Stimulated activated CD8-positive, alpha-beta memory T cell treated with anti-CD3 and anti-CD28 coated beads, Interleukin-7, amount 100 ng/mL, for 48 hours (primary cell): ENCODE measurements around the gene SREK1IP1.
A peak's percentile ranks its signal among the peaks of the same experiment; 100 is the strongest.

ENCODE experiments used
- DNase-seq, 2 donors: peaks; one replicate each; pipeline ENCODE4 v3.0.0-alpha.2; 2020; ENCODE audit warnings: low read depth in 1 of 2; ENCODE audit errors: extremely low read depth in 1 of 2

SREK1IP1 gene

GRCh38 chr5:64768358-64769312 is at the start of gene SREK1IP1, which contains the start of gene CWC27:
Gene SREK1IP1, minus strand, starts transcription at chr5:64768691. Its CDS starts 174 bp downstream, at chr5:64768517.
Gene CWC27, plus strand, starts transcription at chr5:64768930. Its CDS starts 217 bp downstream, at chr5:64769147.
- peak; percentile 51 to 78 for DNase-seq

- no peak for DNase-seq
These were observed 49.8 kb upstream of the SREK1IP1 start for GRCh38 chr5:64818245-64818644.

DNA sequence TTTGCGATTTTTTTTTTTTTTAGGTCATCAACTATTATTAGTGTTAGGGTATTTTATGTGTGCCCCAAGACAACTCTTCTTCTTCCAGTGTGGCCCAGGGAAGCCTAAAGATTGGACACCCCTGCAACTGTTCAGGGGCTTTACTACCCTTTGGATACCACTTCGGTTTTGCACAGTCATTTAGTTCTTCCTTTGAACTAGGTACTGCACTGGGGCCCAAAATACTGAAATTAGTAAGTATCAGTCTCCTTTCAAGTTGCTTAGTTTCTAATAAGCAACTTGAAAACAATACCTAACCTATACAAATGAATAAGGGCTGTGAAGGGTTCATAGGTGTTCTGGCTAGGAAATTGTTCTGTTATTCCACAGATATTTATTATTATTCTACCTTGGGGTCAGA is 45.6 kb upstream of the SREK1IP1 start:
- no peak for DNase-seq

GRCh38 chr5:64811050-64811640 is 42.7 kb upstream of the SREK1IP1 start:
- DNase-seq, result no peak

GRCh38 chr5:64807520-64807919 is 39.0 kb upstream of the SREK1IP1 start:
- DNase-seq, result no peak

DNA sequence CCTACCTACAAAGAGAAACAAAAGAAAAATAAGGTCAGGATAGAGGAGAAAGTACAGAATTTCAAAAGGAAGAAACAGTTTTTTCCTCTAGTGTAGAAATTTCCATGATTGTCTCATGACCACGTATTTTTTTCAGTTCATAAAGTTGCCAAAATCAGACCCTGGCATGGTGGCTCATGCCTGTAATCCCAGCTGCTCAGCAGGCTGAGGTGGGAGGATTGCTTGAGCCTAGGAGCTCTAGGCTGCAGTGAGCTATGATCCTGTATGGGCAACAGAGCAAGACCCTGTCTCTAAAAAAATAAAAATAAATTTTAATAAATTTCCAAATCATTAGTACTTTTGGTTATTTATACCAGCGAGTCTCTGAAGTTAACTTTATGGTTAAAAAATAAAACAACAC is 38.0 kb upstream of the SREK1IP1 start:
- DNase-seq, result no peak

DNA sequence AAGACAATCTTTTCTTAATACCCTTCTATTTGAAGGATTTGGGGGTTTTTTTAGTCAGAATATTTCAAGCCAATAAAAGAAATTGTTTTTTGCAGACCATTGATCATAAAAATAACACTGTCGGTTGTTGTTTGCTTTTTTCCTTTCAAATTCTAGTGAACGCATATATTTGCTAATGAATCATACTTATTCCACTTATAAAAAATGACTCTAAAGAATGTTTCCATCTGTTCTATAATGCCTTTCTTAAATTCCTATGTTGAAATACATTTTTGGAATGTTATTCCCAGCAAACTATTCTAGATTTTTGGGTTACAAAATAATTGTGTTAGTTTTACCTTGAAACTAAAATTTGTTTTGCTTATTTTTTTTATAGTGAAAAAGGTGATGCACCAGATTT is 32.4 kb upstream of the SREK1IP1 start:
- DNase-seq, result no peak

DNA sequence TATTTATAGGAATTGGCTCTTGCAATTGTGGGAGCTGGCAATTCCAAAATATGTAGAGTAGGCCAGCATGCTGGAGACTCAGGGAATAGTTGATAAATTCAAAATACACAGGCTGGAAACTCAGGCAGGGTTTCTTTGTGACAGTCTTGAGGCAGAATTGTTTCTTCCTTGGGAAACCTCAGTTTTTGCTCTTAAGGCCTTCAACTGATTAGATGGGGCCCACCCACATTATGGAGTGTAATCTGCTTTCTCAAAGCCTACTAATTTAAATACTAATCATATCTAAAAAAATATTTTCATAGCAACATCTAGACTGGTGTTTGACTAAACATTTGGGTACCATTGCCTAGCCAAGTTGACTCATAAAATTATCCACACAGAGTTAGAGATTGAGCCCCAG is 27.8 kb upstream of the SREK1IP1 start:
- DNase-seq, result no peak

DNA sequence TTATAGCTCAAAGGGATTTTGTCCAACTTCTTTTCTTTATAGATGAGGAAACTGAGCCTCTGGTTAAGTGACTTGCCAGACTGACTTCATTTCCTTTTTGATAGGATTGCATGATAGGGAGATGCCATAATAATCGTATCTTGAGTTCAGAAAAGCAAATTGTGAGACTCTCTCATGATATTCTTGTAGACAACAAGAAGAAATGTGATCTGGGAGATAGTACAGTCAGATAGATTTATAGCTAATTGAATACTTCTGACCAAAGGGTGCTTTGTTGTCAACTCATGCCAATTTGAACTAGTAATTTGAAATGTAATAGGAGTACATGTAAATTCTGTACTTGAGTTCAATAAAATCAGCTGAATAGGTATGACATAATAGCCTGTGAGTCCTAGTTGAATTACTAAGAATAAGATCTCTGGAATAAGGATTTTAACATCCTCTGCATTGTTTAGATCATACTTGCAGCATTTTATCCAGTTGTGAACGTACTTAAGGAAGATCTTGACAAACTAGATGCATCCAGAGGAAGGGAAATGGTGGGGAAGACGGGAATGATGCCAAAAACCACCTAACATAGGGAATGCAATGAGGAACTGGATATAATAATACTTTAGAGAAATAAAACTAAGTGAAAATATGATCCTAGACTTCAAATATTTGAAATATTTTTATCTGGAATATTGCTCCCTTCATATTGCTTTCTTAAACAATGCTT is 25.7 kb upstream of the SREK1IP1 start:
- no peak for DNase-seq

DNA sequence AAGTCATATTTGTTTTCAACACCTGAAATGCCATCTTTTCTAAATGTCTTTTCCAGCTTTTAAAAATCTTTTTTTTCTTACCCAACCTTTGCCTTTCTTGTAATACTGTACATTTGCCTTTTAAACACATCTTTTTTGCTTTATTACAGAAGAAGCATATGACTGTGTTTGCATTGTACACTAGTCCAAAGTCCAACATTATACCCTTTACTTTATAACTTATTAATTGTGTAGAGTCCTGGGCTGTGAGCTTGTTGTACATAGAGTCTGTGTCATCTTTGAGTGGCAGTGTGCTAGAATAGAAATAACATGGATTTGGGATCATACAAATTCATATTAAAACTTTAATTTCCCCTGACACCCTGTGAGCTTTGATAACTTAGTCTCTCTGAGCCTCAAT is 24.0 kb upstream of the SREK1IP1 start:
- DNase-seq, result no peak

- no peak for DNase-seq
These were observed 21.7 kb upstream of the SREK1IP1 start for GRCh38 chr5:64790210-64790609.

GRCh38 chr5:64789457-64789856 is 21.0 kb upstream of the SREK1IP1 start:
- DNase-seq, result no peak

DNA sequence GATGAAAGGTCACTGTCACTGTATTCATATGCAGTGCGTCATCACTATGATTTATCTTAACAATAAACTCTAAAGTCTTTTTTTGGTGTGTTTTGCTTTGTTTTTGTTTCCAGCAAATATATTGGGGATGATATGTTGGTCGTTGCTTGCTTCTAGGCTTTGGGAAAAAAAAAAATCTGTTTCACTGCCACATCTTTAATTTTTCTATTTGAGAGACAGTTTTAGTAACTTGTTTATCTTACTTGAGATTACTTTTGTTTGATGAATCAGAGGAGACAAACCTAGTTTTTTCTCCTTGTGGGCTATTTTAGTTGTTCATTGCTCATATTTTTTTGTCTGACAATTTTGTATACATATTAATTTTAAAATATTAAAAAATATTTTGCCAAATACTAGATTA is 19.7 kb upstream of the SREK1IP1 start:
- DNase-seq, result no peak

GRCh38 chr5:64786372-64786771 is 17.9 kb upstream of the SREK1IP1 start:
- DNase-seq, result no peak

- peak in 1 of 2 donors; percentile 47 for DNase-seq
These were observed 16.0 kb upstream of the SREK1IP1 start for GRCh38 chr5:64784451-64785025.

GRCh38 chr5:64775291-64775690 is 6.8 kb upstream of the SREK1IP1 start:
- no peak for DNase-seq

DNA sequence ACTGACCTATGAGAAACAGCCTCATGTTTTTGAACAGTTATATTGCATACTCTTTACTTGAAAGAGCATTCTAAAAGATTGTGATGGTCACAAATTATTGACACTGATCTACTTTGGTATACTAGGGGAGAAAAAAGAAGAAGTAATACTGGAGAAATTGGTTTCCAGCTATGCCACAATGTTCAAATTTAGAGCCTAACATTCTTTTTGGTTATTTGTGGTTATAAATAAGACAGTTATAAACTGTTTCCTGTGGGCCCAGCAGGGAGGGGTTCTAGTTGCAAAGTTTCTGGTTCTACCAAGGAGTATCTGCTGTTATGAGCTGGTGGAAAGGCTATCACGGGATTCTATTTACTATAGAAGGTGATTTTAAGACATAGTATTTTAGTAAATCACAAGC is 5.0 kb upstream of the SREK1IP1 start:
- DNase-seq, result no peak

DNA sequence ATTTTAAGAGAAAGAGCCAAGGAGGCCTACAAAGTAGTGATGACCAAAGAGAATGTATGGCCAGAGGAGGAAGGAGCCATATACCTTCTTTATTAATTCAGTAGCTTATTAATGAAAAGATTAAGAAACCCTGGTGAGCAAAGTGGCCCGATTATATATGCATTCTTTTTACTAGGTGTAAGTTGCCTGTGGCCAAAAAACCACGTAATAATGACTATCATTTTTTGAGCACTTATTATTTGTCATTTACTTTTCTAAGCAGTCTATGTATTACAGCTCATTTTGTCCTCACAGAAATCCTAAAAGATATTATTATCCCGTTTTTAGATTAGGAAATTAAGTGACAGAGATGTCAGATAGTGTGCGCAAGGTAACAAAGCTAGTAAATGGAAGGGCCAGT is 3.2 kb upstream of the SREK1IP1 start:
- no peak for DNase-seq

- DNase-seq, result no peak
These were observed 1.4 kb upstream of the SREK1IP1 start for GRCh38 chr5:64769855-64770254.

DNA sequence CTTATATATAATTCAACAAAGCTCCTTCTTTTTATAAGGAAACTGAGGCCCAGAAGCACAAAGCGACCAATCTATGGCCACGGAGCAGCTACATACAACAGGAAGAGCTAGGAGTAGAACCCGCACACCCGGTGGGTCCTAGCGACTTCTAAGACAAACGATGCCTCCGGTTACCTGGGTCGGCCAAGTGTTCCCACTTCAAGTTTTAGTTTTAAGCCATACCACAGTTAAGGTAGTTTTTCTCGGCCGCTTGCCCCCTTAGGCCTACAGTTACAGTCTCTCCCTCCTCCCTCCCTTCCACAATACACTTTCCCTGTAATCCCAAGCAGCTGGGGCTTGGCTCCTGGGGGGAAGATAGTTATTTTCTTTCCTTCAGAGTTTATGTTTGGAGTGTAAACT is 533 bp downstream of the SREK1IP1 start:
- no peak for DNase-seq

GRCh38 chr5:64766941-64767340 is 1.6 kb downstream of the SREK1IP1 start:
- DNase-seq, result no peak
